Neural progenitor cell (in vitro differentiated cells): ENCODE results near the gene TRRAP. TPM values are rescaled to one million over a fixed set of nuclear protein-coding genes. Genes with fewer than 3 reads are reported as not detected.

Experiments
- DNase-seq: peaks from one replicate; pipeline ENCODE4 v3.0.0-alpha.2; 2016; ENCODE audit warnings: low spot score
- H2AFZ ChIP-seq: fragments of 200-600 bp; sonication (generic); replicated peaks from 2 replicates; pipeline ENCODE4 v1.6.1; 2016; ENCODE audit warnings: antibody characterized with exemption
- H3F3A ChIP-seq: fragments of 200-600 bp; sonication (generic); 2 replicates; pipeline ENCODE4 v1.6.1; 2016; ENCODE audit warnings: antibody characterized with exemption, low read depth
- H3K27ac ChIP-seq: fragments of 200-600 bp; sonication (generic); 2 replicates; pipeline ENCODE4 v1.5.1; 2016; ENCODE audit warnings: mild to moderate bottlenecking
- H3K27me3 ChIP-seq: fragments of 200-600 bp; sonication (generic); 2 replicates; pipeline ENCODE4 v1.6.1; 2016; ENCODE audit warnings: mild to moderate bottlenecking, moderate library complexity
- H3K36me3 ChIP-seq: fragments of 200-600 bp; sonication (generic); 2 replicates; pipeline ENCODE4 v1.5.1; 2016
- H3K4me1 ChIP-seq: fragments of 200-600 bp; sonication (generic); 2 replicates; pipeline ENCODE4 v1.6.1; 2016; ENCODE audit warnings: mixed run types
- H3K4me2 ChIP-seq: fragments of 200-600 bp; sonication (generic); 2 replicates; pipeline ENCODE4 v1.6.1; 2016
- H3K4me3 ChIP-seq: fragments of 200-600 bp; sonication (generic); 2 replicates; pipeline ENCODE4 v1.5.1; 2016
- H3K79me2 ChIP-seq: fragments of 200-600 bp; sonication (generic); 2 replicates; pipeline ENCODE4 v1.6.1; 2016; ENCODE audit warnings: low read depth
- H3K9ac ChIP-seq: fragments of 200-600 bp; sonication (generic); 2 replicates; pipeline ENCODE4 v1.6.1; 2016
- H3K9me3 ChIP-seq: fragments of 200-600 bp; sonication (generic); 2 replicates; pipeline ENCODE4 v1.5.1; 2016; ENCODE audit warnings: low read depth
- H4K20me1 ChIP-seq: fragments of 200-600 bp; sonication (generic); 2 replicates; pipeline ENCODE4 v1.6.1; 2016; ENCODE audit warnings: low read depth
- H3K27ac Mint-ChIP-seq: 3 replicates; pipeline ENCODE4 v1.8.0; 2021; ENCODE audit warnings: mixed read lengths
- H3K27me3 Mint-ChIP-seq: 2 replicates; pipeline ENCODE4 v1.8.0; 2022; ENCODE audit warnings: low read depth, mild to moderate bottlenecking, inconsistent platforms, moderate library complexity, mixed read lengths; ENCODE audit not compliant: insufficient read depth
- H3K36me3 Mint-ChIP-seq: 3 replicates; pipeline ENCODE4 v1.8.0; 2021; ENCODE audit warnings: mixed read lengths
- H3K4me1 Mint-ChIP-seq: 3 replicates; pipeline ENCODE4 v1.8.0; 2021; ENCODE audit warnings: mixed read lengths
- H3K4me3 Mint-ChIP-seq: 3 replicates; pipeline ENCODE4 v1.8.0; 2021; ENCODE audit warnings: mild to moderate bottlenecking, moderate library complexity, mixed read lengths
- H3K9me3 Mint-ChIP-seq: 3 replicates; pipeline ENCODE4 v1.8.0; 2020; ENCODE audit warnings: mixed read lengths
- EZH2 ChIP-seq: fragments of 200-600 bp; sonication (generic); IDR thresholded peaks from 2 replicates; pipeline ENCODE4 v1.6.1; 2017; ENCODE audit warnings: antibody characterized with exemption, mild to moderate bottlenecking, moderate library complexity
- EZH2phosphoT487 ChIP-seq: fragments of 200-600 bp; sonication (generic); IDR thresholded peaks from 2 replicates; pipeline ENCODE4 v1.6.1; 2017; ENCODE audit warnings: antibody characterized with exemption
- total RNA-seq: library from RNA; depleted of rRNA; stranded (reverse); fragments of >200 nt; gene quantifications from 2 replicates; pipeline ENCODE4 v1.2.3, GENCODE V29; 2015; ENCODE audit warnings: low replicate concordance
- TF ChIP-seq, protein P1 (sequence below): fragments of 200-600 bp; sonication (generic); IDR thresholded peaks from 2 replicates; pipeline ENCODE4 v1.5.1; 2017; ENCODE audit warnings: antibody characterized with exemption, mild to moderate bottlenecking

TRRAP gene
- total RNA-seq, 1 donor from 2014 or later, result 19.9 TPM

DNA sequence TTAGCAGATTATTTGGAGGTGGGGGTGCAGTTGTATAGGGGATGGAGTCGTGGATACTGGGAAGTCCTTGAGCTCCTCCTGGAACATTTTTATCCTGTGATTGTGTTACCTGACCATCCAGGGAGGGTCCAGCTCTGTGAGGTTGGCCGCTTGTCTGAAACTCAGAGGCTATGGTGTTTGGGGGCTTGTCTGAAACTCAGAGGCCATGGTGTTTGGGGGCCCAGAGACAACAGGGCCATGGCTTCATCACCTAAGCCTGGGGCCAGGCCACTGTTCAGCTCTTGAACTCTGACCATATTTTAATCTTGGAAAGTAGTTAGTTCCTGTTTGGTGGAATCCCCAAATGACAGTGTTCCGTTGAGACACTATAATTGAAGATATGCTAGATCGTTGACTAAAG is 66.1 kb downstream of the TRRAP start:
- H3K9me3 Mint-ChIP-seq, result no peaks in the 10 kb centered on the region
- no peak for DNase-seq
- no peaks in the 10 kb centered on the region for H3K27me3 ChIP-seq
- H3K27ac Mint-ChIP-seq, result no peak overlapping the region
- peaks cover 2% of the 10 kb centered on the region for H3K36me3 ChIP-seq
- no peak overlapping the region for H3K9ac ChIP-seq
- H3K9me3 ChIP-seq, result no peaks in the 10 kb centered on the region
- H3K27me3 Mint-ChIP-seq, result no peaks in the 10 kb centered on the region
- H3F3A ChIP-seq, result no peaks in the 10 kb centered on the region
- no peaks in the 10 kb centered on the region for H3K79me2 ChIP-seq
- TF ChIP-seq, protein P1, sequence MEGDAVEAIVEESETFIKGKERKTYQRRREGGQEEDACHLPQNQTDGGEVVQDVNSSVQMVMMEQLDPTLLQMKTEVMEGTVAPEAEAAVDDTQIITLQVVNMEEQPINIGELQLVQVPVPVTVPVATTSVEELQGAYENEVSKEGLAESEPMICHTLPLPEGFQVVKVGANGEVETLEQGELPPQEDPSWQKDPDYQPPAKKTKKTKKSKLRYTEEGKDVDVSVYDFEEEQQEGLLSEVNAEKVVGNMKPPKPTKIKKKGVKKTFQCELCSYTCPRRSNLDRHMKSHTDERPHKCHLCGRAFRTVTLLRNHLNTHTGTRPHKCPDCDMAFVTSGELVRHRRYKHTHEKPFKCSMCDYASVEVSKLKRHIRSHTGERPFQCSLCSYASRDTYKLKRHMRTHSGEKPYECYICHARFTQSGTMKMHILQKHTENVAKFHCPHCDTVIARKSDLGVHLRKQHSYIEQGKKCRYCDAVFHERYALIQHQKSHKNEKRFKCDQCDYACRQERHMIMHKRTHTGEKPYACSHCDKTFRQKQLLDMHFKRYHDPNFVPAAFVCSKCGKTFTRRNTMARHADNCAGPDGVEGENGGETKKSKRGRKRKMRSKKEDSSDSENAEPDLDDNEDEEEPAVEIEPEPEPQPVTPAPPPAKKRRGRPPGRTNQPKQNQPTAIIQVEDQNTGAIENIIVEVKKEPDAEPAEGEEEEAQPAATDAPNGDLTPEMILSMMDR, result no peak
- TF ChIP-seq EZH2 (no peak), EZH2phosphoT487 (no peak)
- no peak overlapping the region for H3K27ac ChIP-seq
- H3K4me1 ChIP-seq, result no peaks in the 10 kb centered on the region
- H3K36me3 Mint-ChIP-seq, result peaks cover 17% of the 10 kb centered on the region
- H3K4me3 Mint-ChIP-seq, result no peak overlapping the region
- peaks cover 8% of the 10 kb centered on the region for H4K20me1 ChIP-seq
- no peak overlapping the region for H2AFZ ChIP-seq
- no peaks in the 10 kb centered on the region for H3K4me1 Mint-ChIP-seq
- no peak overlapping the region for H3K4me2 ChIP-seq
- H3K4me3 ChIP-seq, result no peak overlapping the region

DNA sequence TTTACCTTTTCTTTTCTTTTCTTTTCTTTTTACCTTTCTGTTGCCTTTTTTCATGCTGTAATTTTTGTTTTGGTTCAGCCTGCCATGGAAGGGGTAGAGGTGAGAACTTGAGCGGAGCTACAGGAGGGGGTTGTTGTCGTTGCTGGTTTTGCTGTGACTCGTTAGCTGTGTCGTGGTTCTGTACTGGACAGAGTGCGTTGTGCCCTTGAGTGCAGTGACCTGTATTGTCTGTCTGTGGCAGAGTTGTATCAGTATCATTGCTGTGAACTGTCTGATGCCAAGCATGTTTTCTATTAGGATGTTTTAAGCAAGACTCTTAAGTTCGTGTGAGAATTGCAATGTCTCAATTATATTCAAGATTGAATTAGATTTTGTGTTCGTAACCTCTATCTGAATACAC is 67.5 kb downstream of the TRRAP start:
- H4K20me1 ChIP-seq, result peaks cover 2% of the 10 kb centered on the region
- H2AFZ ChIP-seq, result no peak overlapping the region
- H3K4me3 ChIP-seq, result no peak overlapping the region
- no peaks in the 10 kb centered on the region for H3K27me3 ChIP-seq
- no peaks in the 10 kb centered on the region for H3F3A ChIP-seq
- no peak for TF ChIP-seq EZH2phosphoT487
- TF ChIP-seq, protein P1, result no peak
- no peak for TF ChIP-seq EZH2
- no peaks in the 10 kb centered on the region for H3K4me1 Mint-ChIP-seq
- no peaks in the 10 kb centered on the region for H3K9me3 ChIP-seq
- no peaks in the 10 kb centered on the region for H3K9me3 Mint-ChIP-seq
- H3K27ac ChIP-seq, result peak overlapping the region; percentile 3
- no peaks in the 10 kb centered on the region for H3K4me1 ChIP-seq
- H3K4me3 Mint-ChIP-seq, result no peak overlapping the region
- H3K4me2 ChIP-seq, result no peak overlapping the region
- H3K79me2 ChIP-seq, result no peaks in the 10 kb centered on the region
- no peak overlapping the region for H3K9ac ChIP-seq
- no peak for DNase-seq
- no peak overlapping the region for H3K27ac Mint-ChIP-seq
- no peaks in the 10 kb centered on the region for H3K27me3 Mint-ChIP-seq
- H3K36me3 ChIP-seq, result peaks cover 5% of the 10 kb centered on the region
- H3K36me3 Mint-ChIP-seq, result peaks cover 25% of the 10 kb centered on the region

DNA sequence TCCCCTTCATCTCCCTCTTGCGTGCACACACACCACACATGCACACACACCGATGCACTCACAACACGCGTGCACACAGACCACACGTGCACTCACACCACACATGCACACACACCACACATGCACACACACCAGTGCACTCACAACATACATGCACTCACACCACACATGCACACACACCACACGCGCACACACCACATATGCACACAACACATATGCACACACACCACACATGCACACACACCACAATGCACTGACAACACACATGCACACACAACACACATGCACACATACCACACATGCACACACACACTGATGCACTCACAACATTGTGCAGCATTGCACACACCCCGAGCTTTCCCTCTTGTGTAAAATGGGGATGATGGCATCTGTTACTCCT is 68.1 kb downstream of the TRRAP start:
- TF ChIP-seq EZH2, result no peak
- TF ChIP-seq, protein P1, result no peak
- no peak for TF ChIP-seq EZH2phosphoT487
- Mint-ChIP-seq H3K9me3 (no peaks in the 10 kb centered on the region), H3K4me1 (no peaks in the 10 kb centered on the region), H3K27me3 (no peaks in the 10 kb centered on the region), H3K4me3 (no peak overlapping the region), H3K27ac (no peak overlapping the region), H3K36me3 (peaks cover 24% of the 10 kb centered on the region)
- Histone ChIP-seq H4K20me1 (peaks cover 2% of the 10 kb centered on the region), H3F3A (no peaks in the 10 kb centered on the region), H3K27me3 (no peaks in the 10 kb centered on the region), H3K79me2 (no peaks in the 10 kb centered on the region), H3K27ac (no peak overlapping the region), H3K9me3 (no peaks in the 10 kb centered on the region), H2AFZ (no peak overlapping the region), H3K4me1 (no peaks in the 10 kb centered on the region), H3K4me2 (no peak overlapping the region), H3K36me3 (peaks cover 5% of the 10 kb centered on the region), H3K9ac (no peak overlapping the region), H3K4me3 (no peak overlapping the region)
- DNase-seq, result no peak
